Posterior vena cava (tissue), 2 donors: Measurements from ENCODE around the gene TECPR1. TPM values are rescaled to one million over a fixed set of nuclear protein-coding genes. Genes with fewer than 3 reads are reported as not detected.

Experiments used
- DNase-seq: peaks from one replicate; pipeline ENCODE4 v3.0.0-alpha.2; 2020; ENCODE audit warnings: low spot score
- intact Hi-C, 2 donors: fragments of 100-400 bp; cut with DNase I; formaldehyde crosslinking; loops; one replicate each; pipeline versions ENCODE4 v1.14.1 to v1.14.2; 2022 to 2023
- long read RNA-seq, 2 donors: library from polyadenylated mRNA; unstranded; transcript quantifications; one replicate each; pipeline ENCODE4 v2.0.0, GENCODE V29; 2020 to 2021
- total RNA-seq, 2 donors: library from RNA; stranded (reverse); fragmentation: NEBNext Ultra II Directional; extraction: Animal tissue kit (Norgen Biotek cat#: 25700); gene quantifications; one replicate each; pipeline ENCODE4 v1.2.1, GENCODE V29; 2021
- donor health status: DM: yes; HTN: yes; CAD: no.
- donor health status: DM: yes; HTN: yes; CAD: no.

TECPR1 gene, protein sequence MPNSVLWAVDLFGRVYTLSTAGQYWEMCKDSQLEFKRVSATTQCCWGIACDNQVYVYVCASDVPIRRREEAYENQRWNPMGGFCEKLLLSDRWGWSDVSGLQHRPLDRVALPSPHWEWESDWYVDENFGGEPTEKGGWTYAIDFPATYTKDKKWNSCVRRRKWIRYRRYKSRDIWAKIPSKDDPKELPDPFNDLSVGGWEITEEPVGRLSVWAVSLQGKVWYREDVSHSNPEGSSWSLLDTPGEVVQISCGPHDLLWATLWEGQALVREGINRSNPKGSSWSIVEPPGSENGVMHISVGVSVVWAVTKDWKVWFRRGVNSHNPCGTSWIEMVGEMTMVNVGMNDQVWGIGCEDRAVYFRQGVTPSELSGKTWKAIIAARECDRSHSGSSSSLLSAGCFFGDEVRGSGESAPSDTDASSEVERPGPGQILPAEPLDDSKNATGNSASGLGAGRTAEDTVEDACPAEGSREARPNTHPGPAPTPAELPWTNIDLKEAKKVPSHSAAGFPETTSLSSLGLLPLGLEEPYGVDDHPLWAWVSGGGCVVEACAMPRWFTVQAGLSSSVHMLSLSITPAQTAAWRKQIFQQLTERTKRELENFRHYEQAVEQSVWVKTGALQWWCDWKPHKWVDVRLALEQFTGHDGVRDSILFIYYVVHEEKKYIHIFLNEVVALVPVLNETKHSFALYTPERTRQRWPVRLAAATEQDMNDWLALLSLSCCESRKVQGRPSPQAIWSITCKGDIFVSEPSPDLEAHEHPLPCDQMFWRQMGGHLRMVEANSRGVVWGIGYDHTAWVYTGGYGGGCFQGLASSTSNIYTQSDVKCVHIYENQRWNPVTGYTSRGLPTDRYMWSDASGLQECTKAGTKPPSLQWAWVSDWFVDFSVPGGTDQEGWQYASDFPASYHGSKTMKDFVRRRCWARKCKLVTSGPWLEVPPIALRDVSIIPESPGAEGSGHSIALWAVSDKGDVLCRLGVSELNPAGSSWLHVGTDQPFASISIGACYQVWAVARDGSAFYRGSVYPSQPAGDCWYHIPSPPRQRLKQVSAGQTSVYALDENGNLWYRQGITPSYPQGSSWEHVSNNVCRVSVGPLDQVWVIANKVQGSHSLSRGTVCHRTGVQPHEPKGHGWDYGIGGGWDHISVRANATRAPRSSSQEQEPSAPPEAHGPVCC
- 10 to 100 TPM; 29.7 to 36.7 TPM for total RNA-seq
- long read RNA-seq, donor 1, partial matches to known transcripts = 3 of 6 reads
- long read RNA-seq, donor 1, other reads (novel, unspliced or antisense) = 2 of 6 reads
- long read RNA-seq, donor 2, full-length matches to known transcripts = 5 of 35 reads
- long read RNA-seq, donor 2, partial matches to known transcripts = 11 of 35 reads
- long read RNA-seq, donor 2, other reads (novel, unspliced or antisense) = 19 of 35 reads

DNA sequence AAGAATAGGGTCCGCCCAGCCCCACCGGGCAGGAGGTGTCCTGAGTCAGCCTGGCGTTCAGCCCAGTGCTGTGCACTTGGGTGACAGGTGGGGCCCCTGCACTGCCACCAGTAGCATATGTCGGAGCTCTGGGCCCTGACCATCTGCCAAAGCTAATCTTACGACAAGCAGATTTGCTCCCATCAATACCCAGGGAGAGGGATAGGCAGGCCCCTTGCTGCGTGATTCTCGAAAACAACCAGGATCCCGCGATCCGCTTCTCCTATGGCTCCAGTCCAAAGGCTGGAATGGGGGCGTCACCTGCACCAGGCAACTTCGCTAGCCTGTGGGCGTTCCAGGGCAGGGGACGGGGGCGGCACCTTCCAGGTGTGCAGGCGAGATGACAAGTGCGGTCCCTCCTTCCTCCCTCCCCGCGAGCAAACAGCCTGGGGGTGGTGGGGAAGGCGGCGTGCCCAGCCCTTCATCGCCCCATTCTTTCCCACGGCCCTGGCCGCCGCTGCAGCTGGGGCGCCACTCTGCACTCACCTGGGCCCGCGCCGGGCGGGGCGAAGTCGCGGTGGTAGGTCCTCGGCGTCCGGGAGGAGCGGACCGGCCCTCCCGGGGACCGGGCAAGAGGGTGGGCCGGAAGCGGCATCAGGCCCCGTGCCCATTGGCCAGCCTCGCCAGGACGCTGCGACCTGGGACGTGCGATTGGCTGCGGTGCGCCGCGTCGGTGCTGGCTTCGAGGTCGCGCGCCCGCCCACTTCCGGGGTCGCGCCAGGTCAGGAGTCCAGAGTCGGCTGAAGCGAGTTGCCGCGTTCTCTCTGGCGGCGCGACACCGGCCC is at the start of gene TECPR1:
Gene TECPR1 (minus strand): TSS at position 632 of the 824 bp plus-strand sequence. CDS start 6,086 bp downstream, outside the sequence.
- intact Hi-C loops = no loop called here
- DNase-seq = peak; percentile 98

DNA sequence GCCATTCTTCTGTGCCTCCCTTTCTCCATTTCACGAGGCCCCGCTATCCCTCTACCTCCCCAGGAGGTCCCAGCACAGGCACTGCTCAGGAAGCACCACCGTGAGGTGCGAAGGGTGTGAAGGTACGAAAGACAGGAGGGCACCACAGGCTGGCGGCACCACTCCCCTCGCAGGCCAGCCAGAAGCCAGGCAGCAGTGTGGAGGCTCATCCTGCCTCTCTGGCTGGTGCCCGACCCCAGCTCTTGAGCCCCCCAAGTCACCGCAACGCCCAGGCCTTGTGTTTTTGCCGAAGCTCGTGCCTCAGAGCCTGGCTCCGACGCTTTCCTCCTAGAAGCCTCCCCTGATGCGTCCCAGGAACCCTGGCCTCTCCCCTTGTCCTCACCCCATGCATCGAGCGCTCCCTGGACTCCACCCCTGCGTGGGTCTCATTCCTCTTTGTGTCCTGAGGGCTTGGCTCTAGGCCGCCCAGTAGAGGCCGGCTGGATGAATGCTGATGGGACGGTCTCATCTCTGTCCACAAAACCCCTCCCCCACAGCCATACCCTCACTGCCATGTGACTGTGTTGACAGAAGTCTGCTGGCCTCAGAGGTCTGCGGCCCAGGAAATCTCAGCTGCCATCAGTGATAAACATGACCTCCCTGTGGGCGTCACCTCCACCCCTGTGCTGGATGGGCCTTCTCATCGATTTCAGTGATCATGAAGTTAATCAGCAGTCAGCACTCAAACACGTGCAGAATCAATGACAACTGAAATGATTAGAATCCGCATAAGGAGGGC is 48.8 kb upstream of the TECPR1 start:
- no peak for DNase-seq
- intact Hi-C loops = no loop called here

DNA sequence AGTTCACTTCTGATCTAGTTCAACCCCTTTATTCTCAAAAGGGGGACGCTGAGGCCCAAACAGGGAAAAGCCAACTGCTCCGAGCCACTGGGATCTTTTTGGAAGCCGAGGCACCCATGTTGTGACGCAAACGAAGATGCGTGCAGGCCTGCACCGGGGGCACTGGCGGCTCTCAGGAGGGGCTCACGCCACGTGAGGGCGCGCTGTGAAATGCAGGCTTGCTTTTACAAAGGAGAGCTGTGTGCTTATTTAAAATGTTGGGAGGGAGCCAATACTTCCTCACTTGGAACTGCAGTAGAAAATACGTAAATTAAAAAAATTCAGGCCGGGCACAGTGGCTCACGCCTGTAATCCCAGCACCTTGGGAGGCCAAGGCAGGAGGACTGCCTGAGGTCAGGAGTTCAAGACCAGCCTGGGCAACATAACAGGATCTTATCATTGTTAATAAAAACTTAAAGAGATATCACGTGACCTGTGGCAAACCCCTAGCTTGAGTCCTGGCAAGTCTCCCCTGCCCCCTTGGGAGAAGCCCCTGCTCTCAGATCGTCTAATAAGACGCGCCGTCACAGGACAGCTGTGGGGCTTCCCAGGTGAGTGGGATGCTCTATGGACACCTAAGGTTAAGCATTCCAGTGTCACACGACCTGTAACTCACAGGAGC is 45.7 kb upstream of the TECPR1 start:
- intact Hi-C loops = no loop called here

DNA sequence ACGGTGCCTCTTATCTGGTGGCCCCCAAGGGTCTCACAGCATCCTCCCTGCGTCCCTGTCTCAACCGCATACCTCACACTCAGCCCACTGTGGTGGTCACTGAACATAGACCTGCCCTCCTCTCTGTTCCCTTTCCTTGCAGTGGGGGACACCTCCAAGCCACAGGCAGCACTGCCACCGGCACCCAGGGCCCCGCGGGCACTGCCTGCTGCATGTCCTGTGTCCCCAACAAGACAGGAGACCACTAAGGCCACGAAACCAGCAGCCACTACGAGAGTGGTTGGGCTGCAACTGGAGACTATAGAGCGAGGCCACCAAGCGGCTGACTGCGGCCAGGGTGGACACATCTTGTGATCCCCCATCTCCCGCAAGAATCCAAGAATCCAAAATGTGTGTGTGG is 44.8 kb upstream of the TECPR1 start:
- intact Hi-C loops = no loop called here
- DNase-seq = no peak

More for the DNA sequence above, 45.7 kb upstream of the TECPR1 start:
- DNase-seq = no peak

DNA sequence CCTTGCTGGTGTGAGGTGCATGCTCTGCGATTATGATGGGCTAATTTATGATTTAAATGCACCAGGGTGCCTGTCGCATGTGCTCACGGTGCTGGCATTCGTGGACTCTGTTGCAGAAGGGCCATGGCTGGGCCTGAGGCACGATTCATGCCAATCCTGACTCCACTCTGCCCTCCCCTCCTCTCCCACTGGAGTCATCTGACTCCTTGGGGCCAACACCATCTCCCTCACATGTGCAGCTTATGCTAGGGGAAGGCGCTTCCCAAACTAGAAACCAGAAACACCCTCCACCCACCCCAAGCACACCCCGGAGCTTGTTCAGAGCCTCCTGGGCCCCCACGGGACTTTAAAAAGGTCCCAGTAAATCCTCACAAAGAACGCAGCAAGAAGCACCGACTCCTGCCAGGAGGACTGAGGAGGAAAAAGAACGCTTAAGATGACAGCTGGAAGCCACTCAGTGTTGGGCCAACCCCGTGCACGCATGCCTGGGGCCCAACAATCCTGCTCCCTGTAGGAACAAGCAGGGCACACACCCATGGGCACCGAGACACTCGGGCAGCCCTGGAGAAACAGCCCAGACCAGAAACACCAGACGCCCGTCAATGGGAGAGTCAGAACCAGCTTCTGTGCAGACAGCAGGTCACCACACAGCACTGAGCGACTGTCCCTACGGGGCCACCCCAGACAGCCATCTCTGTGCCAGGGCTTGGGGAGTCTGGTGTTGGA is 43.6 kb upstream of the TECPR1 start:
- intact Hi-C loops = no loop called here
- no peak for DNase-seq

DNA sequence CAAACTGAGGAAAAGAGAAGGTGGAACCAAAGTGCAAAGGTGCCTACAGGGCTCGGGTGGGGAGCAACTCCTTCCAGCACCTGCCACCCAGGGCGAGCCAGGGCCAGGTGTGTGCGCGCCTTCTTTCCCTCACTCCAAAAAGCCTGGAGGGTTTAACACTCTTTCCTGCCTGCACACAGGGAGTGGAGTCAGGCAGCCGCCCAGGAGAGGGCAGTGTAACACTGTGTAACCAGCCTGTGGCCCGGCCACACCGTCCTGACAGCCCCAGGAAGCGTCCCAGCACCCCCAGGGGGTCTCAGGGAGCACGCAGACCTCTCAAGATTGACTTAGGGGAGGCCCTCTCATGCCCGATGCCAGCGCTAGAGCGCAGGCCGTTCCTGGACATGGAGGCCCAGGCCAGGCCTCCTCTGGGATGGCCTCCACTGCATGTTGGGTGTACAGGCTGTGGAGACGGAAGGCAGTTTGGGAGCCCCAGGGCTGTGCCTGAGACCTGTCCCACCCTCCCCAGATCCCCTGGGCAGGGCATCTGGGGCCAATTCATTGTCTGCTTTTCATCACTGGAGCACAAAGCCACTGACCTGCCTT is 42.9 kb upstream of the TECPR1 start:
- DNase-seq = no peak

DNA sequence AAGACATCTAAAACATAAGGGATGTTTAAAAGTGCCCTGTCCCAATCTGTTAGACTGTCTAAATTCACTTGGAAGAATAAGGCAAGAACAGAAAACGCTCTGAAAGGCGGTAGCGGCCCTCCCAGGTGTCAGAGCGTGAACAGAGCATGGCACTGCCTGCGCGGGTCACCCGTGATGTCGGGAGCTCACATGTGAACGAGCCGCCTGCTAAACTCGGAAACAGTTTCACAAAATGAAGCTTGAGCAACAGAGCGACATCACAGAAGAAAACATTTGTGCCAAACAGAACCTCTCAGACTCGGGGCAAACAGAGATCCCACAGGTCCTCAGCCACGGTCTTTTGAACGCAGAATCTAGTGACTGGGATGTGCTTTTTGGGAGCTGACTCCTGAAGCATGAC is 42.3 kb upstream of the TECPR1 start:
- intact Hi-C loops = no loop called here
- no peak for DNase-seq

More for the DNA sequence above, 42.9 kb upstream of the TECPR1 start:
- intact Hi-C loops = no loop called here

DNA sequence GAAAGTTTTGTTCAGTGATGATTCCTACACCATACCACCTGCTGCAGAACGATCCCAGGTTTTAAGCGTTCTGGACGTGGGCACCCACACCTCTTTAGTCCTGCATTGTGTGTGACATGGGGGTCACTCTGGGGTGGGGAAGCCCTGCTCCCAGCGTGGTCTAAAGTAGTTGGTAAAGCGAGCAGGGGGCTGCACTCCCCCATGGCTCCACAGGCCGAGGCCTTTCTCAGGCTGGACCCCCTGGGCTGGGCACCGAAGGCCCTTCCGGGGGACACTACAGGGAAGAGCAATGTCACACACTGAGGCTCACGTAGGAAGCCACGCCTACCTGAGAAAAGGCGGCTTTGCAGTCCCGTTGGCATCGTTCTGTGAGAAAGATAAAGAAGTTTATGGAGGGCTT is 41.7 kb upstream of the TECPR1 start:
- intact Hi-C loops = no loop called here
- DNase-seq = no peak

DNA sequence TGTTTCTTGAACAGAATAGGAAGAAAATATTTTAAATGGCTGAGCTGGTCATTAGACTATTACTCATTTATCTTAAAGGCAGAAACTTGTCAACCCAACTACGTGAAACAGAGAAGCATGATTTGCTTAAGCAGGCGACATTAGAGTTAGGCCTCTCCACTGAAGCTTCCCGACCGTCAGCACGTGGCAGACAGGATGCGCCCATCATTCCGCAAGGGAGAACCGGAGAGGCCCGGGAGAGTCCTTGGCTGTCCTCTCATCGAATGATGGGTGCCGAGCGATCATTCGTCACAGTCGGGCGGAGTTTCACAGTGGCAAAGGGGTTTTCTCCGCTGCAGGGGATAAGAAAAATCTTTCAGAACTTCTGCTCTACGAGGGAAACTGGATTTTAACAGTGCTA is 41.2 kb upstream of the TECPR1 start:
- intact Hi-C loops = no loop called here
- no peak for DNase-seq

DNA sequence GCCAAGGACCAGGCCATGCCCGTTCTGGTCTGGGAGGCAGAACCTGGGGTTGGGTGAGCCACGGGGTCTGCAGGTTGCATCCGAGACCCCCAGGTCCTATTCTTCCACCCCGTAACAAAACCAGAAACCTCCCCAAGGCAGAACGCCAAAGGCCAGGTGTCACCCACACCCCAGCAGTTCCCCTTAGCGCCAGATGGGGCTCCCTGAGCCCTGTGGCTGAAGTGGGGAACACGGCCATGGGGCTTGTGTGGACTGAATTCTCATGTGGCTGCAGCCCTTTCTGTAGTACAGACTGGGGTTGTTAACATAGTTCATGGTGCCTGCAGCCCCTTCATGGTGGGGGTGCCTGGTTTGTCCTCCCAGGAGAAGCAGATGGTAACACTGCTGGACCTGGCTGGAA is 39.7 kb upstream of the TECPR1 start:
- intact Hi-C loops = no loop called here
- no peak for DNase-seq

DNA sequence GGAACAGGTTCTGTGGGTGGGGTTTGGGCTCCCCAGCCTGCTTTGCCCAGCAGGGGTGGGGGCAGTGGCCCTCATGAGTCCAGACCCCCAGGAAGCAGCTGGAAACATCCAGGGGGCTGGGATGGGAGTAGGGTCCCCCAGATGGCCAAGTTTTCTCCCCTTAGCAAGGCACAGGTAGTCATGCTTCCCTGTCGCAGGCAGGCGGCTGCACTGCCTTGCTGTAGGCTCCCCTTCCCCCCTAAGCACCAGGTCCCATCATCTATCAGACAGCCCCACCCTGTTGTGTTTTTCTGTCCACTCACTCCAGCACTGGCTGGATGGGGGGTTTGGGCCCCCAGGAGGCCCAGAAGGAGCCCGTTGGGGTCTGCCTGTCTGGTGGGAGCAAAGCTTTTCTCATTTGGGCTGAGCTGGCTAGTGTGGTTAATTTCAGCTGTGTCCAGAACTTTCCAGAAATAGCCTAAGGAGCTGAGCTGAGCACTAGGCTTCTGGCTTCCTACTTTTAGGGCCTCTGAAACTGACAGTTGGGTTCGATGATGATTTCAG is 37.4 kb upstream of the TECPR1 start:
- intact Hi-C loops = no loop called here
- no peak for DNase-seq

DNA sequence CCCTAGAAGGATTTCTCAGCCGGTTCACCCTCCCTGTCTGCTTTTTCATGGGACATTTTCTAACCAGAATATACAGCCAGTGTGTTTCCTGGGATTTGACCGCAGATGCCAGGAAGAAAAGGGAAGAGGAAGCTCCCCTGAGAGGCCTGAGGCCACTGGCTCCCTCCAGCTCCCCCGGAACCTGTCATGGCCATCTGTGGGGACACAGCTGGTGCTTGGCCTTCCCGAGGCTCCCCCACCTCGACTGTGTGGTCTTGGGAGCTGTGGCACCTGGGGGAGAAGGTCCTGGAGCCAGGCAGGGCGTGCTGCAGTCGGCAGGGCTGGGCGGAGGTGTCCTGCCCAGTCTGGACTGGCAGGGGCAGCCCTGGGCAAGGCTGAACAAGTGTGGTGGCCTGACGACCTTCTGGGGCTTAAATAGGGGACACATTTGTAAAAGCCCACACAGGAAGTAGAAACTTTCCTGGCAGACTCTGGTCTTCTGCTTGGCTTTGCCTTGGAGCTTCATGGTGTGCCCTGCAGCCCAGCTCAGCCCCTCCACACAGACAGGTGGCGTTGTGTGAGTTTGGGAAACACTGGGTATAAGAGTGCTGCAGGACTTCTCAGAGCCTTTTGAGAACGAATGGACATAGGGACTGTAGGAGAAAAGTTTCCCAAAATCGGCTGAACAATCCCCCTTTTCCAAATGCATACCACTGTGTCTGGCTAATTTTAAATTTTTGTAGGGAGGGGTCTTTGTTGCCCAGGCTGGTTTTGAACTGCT is 36.2 kb upstream of the TECPR1 start:
- intact Hi-C loops = loop anchor here in 1 of 2 donors (1.0 kb wide), 1 partner anchor 16 kb away; no protein-coding TSS in a partner anchor
- DNase-seq = no peak

DNA sequence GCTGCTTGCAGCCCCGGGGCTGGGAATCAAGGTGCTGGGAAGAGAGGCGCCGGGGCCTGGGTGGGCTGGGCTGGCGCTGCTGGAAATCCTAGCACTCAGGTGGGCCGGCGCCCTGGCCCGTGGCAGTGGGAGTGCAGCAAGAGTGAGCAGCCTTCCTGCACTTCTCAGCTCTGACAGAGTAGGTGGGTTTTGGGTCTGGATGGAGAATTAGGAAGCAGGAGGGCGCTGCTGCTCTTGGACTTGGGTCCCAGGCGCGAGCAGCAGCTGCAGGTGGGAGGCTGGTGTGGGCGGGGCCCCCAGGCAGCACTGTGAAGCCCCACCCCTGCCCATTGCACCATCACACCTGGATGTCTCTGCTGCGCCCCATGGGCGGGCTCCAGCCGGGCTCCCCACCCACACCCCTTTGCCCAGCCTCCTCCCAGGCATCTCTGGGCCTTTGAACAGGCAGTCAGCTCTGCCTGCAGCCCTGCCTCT is 35.5 kb upstream of the TECPR1 start:
- no peak for DNase-seq
- intact Hi-C loops = no loop called here

DNA sequence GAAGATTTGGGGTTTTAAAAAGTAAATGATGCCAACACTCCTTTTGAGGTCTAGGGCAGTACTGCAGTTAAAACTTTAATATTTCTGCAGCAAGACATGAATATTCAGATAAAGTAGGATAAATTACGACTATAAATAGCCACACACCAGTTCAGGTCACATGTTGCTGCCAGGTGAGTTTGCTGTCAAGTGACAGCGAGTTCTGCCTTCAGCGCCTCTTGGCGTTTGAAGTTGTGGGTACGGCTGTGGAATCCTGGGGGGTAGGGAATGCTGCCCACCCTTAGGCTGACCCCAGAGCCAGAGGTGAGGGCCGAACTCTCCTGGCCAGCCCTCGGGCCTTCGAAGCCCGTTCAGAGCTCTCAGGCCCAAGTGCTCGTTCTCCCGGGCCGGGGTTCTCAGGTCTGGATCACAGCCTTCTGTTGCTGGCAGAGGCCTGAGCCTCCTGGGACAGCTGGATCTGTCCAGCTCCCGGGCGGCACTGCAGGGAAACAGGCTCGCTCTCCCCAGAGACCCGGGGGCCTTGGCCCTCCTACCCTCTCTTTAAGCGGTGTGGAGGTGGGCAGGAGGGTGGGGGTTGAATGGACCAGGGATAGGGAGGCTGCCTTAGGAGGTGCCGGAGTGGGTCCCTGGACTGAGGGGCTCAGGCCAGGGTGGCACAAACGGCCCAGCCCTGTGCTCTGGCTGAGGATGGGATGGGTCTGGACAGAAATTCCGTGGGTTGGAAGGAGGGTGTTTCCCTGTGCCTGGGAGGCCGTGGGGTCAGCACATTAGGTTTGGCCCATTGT is 34.9 kb upstream of the TECPR1 start:
- DNase-seq = no peak
- intact Hi-C loops = no loop called here
